B cell (primary cell): ENCODE results near the gene BPIFB3. TPM values are rescaled to one million over a fixed set of nuclear protein-coding genes. Genes with fewer than 3 reads are reported as not detected.

ENCODE experiments used
- ATAC-seq: fragments of 200-7000 bp; cut with Tn5 transposase; one replicate; pipeline ENCODE4 v1.10.0; 2021; ENCODE audit warnings: low read depth, mild to moderate bottlenecking, moderate number of reproducible peaks, moderate library complexity
- CTCF ChIA-PET: fragments of 350-600 bp; sonication (Branson Sonifier 250); formaldehyde crosslinking; loops from one replicate; lab custom pipeline; 2021; ENCODE audit warnings: antibody characterized with exemption, inconsistent platforms; lab: Charles Lee
- POLR2A ChIA-PET: fragments of 350-600 bp; sonication (Branson Sonifier 250); formaldehyde crosslinking; loops from one replicate; lab custom pipeline; 2021; ENCODE audit warnings: antibody characterized with exemption; lab: Charles Lee
- DNase-seq: peaks from one replicate; pipeline ENCODE4 v3.0.0; 2013
- H2AFZ ChIP-seq: 2 replicates; pipeline ENCODE4 v1.6.1; 2012; ENCODE audit warnings: mild to moderate bottlenecking, low read depth, low read length; ENCODE audit not compliant: insufficient read depth, poor library complexity, severe bottlenecking
- H3K27ac ChIP-seq, 2 donors: 1 replicate in 1 of 2; 2 replicates in 1 of 2; pipeline ENCODE4 v1.5.1; 2012 to 2013; ENCODE audit warnings: low read length in 2 of 2, mild to moderate bottlenecking in 2 of 2, moderate library complexity in 1 of 2
- H3K27me3 ChIP-seq, 4 experiments: fragments of 200-600 bp in 1 of 4; sonication (generic) in 1 of 4; replicated peaks in 1 of 4; 1 replicate in 2 of 4; 2 replicates in 2 of 4; pipeline versions ENCODE4 v1.6.1 to v1.7.0; 2013 to 2016; ENCODE audit warnings: low read length in 3 of 4, mild to moderate bottlenecking in 2 of 4, mixed read lengths in 1 of 4, moderate library complexity in 1 of 4; ENCODE audit not compliant: insufficient read depth in 4 of 4, control insufficient read depth in 3 of 4; ENCODE audit errors: control extremely low read depth in 1 of 4
- H3K36me3 ChIP-seq, 2 experiments: replicated peaks in 1 of 2; 1 replicate in 1 of 2; 2 replicates in 1 of 2; pipeline versions ENCODE4 v1.6.1 to v1.7.1; 2013; ENCODE audit warnings: low read length in 1 of 2; ENCODE audit not compliant: insufficient read depth in 2 of 2, control insufficient read depth in 1 of 2; ENCODE audit errors: control extremely low read depth in 1 of 2, extremely low read depth in 1 of 2
- H3K4me1 ChIP-seq, 2 donors: fragments of 200-600 bp in 1 of 2; sonication (generic) in 1 of 2; 1 replicate in 1 of 2; 2 replicates in 1 of 2; pipeline versions ENCODE4 v1.5.1 to v1.6.1; 2013 to 2017; ENCODE audit warnings: low read length in 2 of 2; ENCODE audit not compliant: control insufficient read depth in 2 of 2, insufficient read depth in 2 of 2
- H3K4me2 ChIP-seq: replicated peaks from 2 replicates; pipeline ENCODE3; 2012; ENCODE audit warnings: mild to moderate bottlenecking, low read depth, low read length; ENCODE audit not compliant: poor library complexity, severe bottlenecking
- H3K4me3 ChIP-seq, 5 experiments: fragments of 200-600 bp in 1 of 5; sonication (generic) in 1 of 5; 1 replicate in 3 of 5; 2 replicates in 2 of 5; pipeline versions ENCODE4 v1.5.1 to v1.7.0; 2011 to 2016; ENCODE audit warnings: low read length in 4 of 5, mild to moderate bottlenecking in 4 of 5, low read depth in 2 of 5, control low read depth in 1 of 5, moderate library complexity in 1 of 5; ENCODE audit not compliant: insufficient read depth in 1 of 5; ENCODE audit errors: control extremely low read depth in 1 of 5, extremely low read depth in 1 of 5
- H3K79me2 ChIP-seq: fragments of 200-600 bp; sonication (generic); one replicate; pipeline ENCODE4 v1.6.0; 2016; ENCODE audit warnings: low read length; ENCODE audit not compliant: control insufficient read depth, insufficient read depth
- H3K9ac ChIP-seq: fragments of 200-600 bp; sonication (generic); 2 replicates; pipeline ENCODE4 v1.6.1; 2017; ENCODE audit warnings: mild to moderate bottlenecking, low read length, moderate library complexity
- H3K9me3 ChIP-seq, 3 donors: one replicate each; pipeline versions ENCODE4 v1.6.1 to v1.7.1; 2013; ENCODE audit warnings: low read length in 2 of 3; ENCODE audit not compliant: control insufficient read depth in 2 of 3, insufficient read depth in 1 of 3; ENCODE audit errors: control extremely low read depth in 1 of 3
- H4K20me1 ChIP-seq: 2 replicates; pipeline ENCODE4 v1.6.0; 2012; ENCODE audit warnings: mild to moderate bottlenecking, low read length; ENCODE audit not compliant: insufficient read depth, control insufficient read depth, poor library complexity, severe bottlenecking
- H3K27ac Mint-ChIP-seq: one replicate; pipeline ENCODE4 v1.8.0; 2021; ENCODE audit warnings: mixed read lengths
- H3K27me3 Mint-ChIP-seq: one replicate; pipeline ENCODE4 v1.8.0; 2021; ENCODE audit warnings: mixed read lengths
- H3K4me1 Mint-ChIP-seq: one replicate; pipeline ENCODE4 v1.8.0; 2021; ENCODE audit warnings: mixed read lengths
- H3K4me3 Mint-ChIP-seq: one replicate; pipeline ENCODE4 v1.8.0; 2021; ENCODE audit warnings: mixed read lengths
- H3K9me3 Mint-ChIP-seq: one replicate; pipeline ENCODE4 v1.8.0; 2022; ENCODE audit warnings: mixed read lengths; ENCODE audit not compliant: insufficient read depth
- EZH2 ChIP-seq: IDR thresholded peaks from 2 replicates; pipeline ENCODE4 v1.6.1; 2012; ENCODE audit warnings: borderline replicate concordance, low read depth, mild to moderate bottlenecking, moderate library complexity, low read length; ENCODE audit not compliant: insufficient read depth, poor library complexity, severe bottlenecking
- WGBS: methylation state at CpG from one replicate; pipeline ENCODE4 v1.1.5; 2013; ENCODE audit warnings: missing lambda C conversion rate; ENCODE audit not compliant: insufficient coverage; 5-methylcytosine and 5-hydroxymethylcytosine counted together
- intact Hi-C: fragments of 100-400 bp; cut with micrococcal nuclease; formaldehyde crosslinking; loops from one replicate; pipeline ENCODE4 v1.10.0; 2022
- polyA plus RNA-seq: library from polyadenylated mRNA; depleted of rRNA; stranded (reverse); fragments of >200 nt; gene quantifications from 2 replicates; pipeline ENCODE4 v1.2.3, GENCODE V29; 2012
- total RNA-seq, 2 donors: library from RNA; stranded (reverse); fragments of 120-200 nt in 1 of 2; gene quantifications; 1 replicate in 1 of 2; 2 replicates in 1 of 2; pipeline versions ENCODE4 v1.2.3 to v1.2.4, GENCODE V29; 2013 to 2022
- TF ChIP-seq, protein P1 (sequence below): fragments of 200-600 bp; IDR thresholded peaks from one replicate; pipeline ENCODE4 v1.8.0; 2022; ENCODE audit warnings: antibody characterized with exemption, mild to moderate bottlenecking

BPIFB3 gene
- total and polyA plus RNA-seq, 2 donors (not counting 1 experiment from before 2014, with no cell fraction given) = not detected

DNA sequence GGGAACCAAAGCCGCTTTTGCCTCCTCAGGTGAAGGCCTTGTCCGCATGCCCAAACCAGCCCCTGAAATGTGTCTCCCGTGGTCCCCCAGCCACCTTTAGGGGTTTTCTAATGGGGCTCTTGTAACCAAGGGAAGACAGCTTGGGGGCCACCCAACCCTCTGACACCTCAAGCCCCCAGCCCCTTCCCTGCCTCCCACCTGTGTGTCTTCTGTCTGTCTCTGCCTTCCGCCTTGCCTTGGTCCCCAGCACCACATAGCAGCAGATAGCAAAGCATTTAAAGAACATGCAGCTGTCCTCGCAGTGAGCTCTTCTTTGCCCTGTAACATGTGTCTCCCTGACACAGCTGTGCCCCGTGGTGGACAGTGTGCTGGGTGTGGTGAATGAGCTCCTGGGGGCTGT lies 9.6 kb downstream of the BPIFB3 start:
- Histone ChIP-seq H3K9ac (no peak overlapping the region), H3K4me1 (no peaks in the 10 kb centered on the region), H2AFZ (no peak overlapping the region), H3K79me2 (no peaks in the 10 kb centered on the region), H3K27me3 (no peaks in the 10 kb centered on the region), H4K20me1 (no peaks in the 10 kb centered on the region), H3K4me3 (no peak overlapping the region), H3K9me3 (no peaks in the 10 kb centered on the region), H3K27ac (no peak overlapping the region), H3K36me3 (no peaks in the 10 kb centered on the region), H3K4me2 (no peak overlapping the region)
- no peak overlapping the region for H3K27ac Mint-ChIP-seq
- no peak for ATAC-seq
- H3K9me3 Mint-ChIP-seq = no peaks in the 10 kb centered on the region
- TF ChIP-seq, protein P1, sequence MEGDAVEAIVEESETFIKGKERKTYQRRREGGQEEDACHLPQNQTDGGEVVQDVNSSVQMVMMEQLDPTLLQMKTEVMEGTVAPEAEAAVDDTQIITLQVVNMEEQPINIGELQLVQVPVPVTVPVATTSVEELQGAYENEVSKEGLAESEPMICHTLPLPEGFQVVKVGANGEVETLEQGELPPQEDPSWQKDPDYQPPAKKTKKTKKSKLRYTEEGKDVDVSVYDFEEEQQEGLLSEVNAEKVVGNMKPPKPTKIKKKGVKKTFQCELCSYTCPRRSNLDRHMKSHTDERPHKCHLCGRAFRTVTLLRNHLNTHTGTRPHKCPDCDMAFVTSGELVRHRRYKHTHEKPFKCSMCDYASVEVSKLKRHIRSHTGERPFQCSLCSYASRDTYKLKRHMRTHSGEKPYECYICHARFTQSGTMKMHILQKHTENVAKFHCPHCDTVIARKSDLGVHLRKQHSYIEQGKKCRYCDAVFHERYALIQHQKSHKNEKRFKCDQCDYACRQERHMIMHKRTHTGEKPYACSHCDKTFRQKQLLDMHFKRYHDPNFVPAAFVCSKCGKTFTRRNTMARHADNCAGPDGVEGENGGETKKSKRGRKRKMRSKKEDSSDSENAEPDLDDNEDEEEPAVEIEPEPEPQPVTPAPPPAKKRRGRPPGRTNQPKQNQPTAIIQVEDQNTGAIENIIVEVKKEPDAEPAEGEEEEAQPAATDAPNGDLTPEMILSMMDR = no peak
- TF ChIP-seq EZH2 = no peak
- 95% methylated on average over 4 of the region's 6 CpGs for WGBS
- intact Hi-C loops = no loop called here
- CTCF ChIA-PET = no interaction called here
- no peak for DNase-seq
- no peaks in the 10 kb centered on the region for H3K27me3 Mint-ChIP-seq
- no peaks in the 10 kb centered on the region for H3K4me1 Mint-ChIP-seq
- POLR2A ChIA-PET = no interaction called here
- H3K4me3 Mint-ChIP-seq = no peak overlapping the region

DNA sequence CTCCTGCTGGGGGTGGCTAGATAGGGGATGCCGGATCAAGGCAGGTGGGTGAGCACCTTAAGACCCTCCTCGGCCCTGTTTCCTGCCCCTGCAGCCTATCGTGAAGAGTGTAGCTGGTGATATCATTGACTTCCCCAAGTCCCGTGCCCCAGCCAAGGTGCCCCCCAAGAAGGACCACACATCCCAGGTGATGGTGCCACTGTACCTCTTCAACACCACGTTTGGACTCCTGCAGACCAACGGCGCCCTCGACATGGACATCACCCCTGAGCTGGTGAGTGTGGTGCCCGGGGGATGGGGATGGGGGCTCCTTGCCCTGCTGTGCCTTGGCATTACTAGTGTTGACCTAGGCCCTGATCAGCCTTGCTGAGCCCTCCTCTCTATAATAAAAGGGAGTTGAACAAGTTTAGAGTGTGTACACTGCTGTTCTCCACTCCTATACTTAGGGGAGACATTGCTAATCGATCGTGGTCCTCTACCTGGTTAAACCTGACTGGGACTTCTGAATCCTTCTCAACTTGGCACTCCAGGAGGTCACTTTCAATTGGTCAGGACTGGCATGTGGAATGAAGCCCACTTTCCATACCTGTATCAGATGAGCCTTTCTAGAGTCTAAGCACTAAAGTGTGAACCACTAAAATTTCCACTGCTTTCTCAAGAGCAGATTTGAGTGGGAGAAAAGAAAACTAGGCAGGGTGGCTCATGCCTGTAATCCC lies 11.0 kb downstream of the BPIFB3 start:
- Histone ChIP-seq H3K36me3 (no peaks in the 10 kb centered on the region), H3K4me1 (no peaks in the 10 kb centered on the region), H3K4me2 (no peak overlapping the region), H3K27me3 (no peaks in the 10 kb centered on the region), H3K79me2 (no peaks in the 10 kb centered on the region), H3K9ac (no peak overlapping the region), H3K27ac (no peak overlapping the region), H3K4me3 (no peak overlapping the region), H4K20me1 (no peaks in the 10 kb centered on the region), H2AFZ (no peak overlapping the region), H3K9me3 (no peaks in the 10 kb centered on the region)
- no peaks in the 10 kb centered on the region for H3K4me1 Mint-ChIP-seq
- TF ChIP-seq, protein P1 = no peak
- no peak for TF ChIP-seq EZH2
- DNase-seq (no peak), ATAC-seq (no peak)
- no peak overlapping the region for H3K4me3 Mint-ChIP-seq
- 97% methylated on average over 10 of the region's 11 CpGs for WGBS
- peaks cover 3% of the 10 kb centered on the region for H3K27me3 Mint-ChIP-seq
- ChIA-PET CTCF (no interaction called here), POLR2A (no interaction called here)
- intact Hi-C loops = no loop called here
- H3K27ac Mint-ChIP-seq = no peak overlapping the region
- H3K9me3 Mint-ChIP-seq = no peaks in the 10 kb centered on the region
